ENCODE data around the gene CHAC1.

Gene CHAC1

GRCh38 chr15:40952901-40953712 is at the start of gene CHAC1:
CHAC1 (plus strand) TSS chr15:40953471; CDS start chr15:40953584, 113 bp downstream.
- DNase-seq = peak; percentile 84

- no peak for DNase-seq
Measured at GRCh38 chr15:40904552-40905201, 48.6 kb upstream of the CHAC1 start.

GRCh38 chr15:40906091-40906990 is 46.9 kb upstream of the CHAC1 start:
- peak; percentile 85 for DNase-seq

- no peak for DNase-seq
Measured at GRCh38 chr15:40906991-40907802, 46.1 kb upstream of the CHAC1 start.

GRCh38 chr15:40908095-40908494 is 45.2 kb upstream of the CHAC1 start:
- no peak for DNase-seq

GRCh38 chr15:40909662-40910630 is 43.3 kb upstream of the CHAC1 start:
- no peak for DNase-seq

GRCh38 chr15:40911141-40911540 is 42.1 kb upstream of the CHAC1 start:
- DNase-seq = no peak

- DNase-seq = no peak
Measured at GRCh38 chr15:40911693-40912092, 41.6 kb upstream of the CHAC1 start.

GRCh38 chr15:40912478-40912877 is 40.8 kb upstream of the CHAC1 start:
- no peak for DNase-seq

- no peak for DNase-seq
Measured at GRCh38 chr15:40914013-40914412, 39.3 kb upstream of the CHAC1 start.

GRCh38 chr15:40914486-40914885 is 38.8 kb upstream of the CHAC1 start:
- no peak for DNase-seq

GRCh38 chr15:40915116-40915661 is 38.1 kb upstream of the CHAC1 start:
- DNase-seq = no peak

- DNase-seq = no peak
Measured at GRCh38 chr15:40915679-40916078, 37.6 kb upstream of the CHAC1 start.

GRCh38 chr15:40917585-40917984 is 35.7 kb upstream of the CHAC1 start:
- no peak for DNase-seq

- DNase-seq = no peak
Measured at GRCh38 chr15:40918146-40918798, 35.0 kb upstream of the CHAC1 start.

- no peak for DNase-seq
Measured at GRCh38 chr15:40918799-40919392, 34.4 kb upstream of the CHAC1 start.

- DNase-seq = no peak
Measured at GRCh38 chr15:40921949-40922607, 31.2 kb upstream of the CHAC1 start.

GRCh38 chr15:40922608-40923005 is 30.7 kb upstream of the CHAC1 start:
- no peak for DNase-seq

- DNase-seq = no peak
Measured at GRCh38 chr15:40923551-40923950, 29.7 kb upstream of the CHAC1 start.

All from NCI-H226 (cell line).